Kidney epithelial cell (primary cell): ENCODE results near the gene KBTBD7. TPM values are rescaled to one million over a fixed set of nuclear protein-coding genes. Genes with fewer than 3 reads are reported as not detected.

ENCODE experiments used
- DNase-seq: peaks from one replicate; pipeline ENCODE4 v3.0.0-alpha.2; 2010; ENCODE audit warnings: low read depth
- H3K27me3 ChIP-seq: 2 replicates; pipeline ENCODE4 v1.6.0; 2011; ENCODE audit warnings: low read length; ENCODE audit not compliant: control insufficient read depth, insufficient read depth
- H3K36me3 ChIP-seq: 2 replicates; pipeline ENCODE4 v1.5.1; 2011; ENCODE audit warnings: low read length; ENCODE audit not compliant: control insufficient read depth, insufficient read depth
- H3K4me3 ChIP-seq: 2 replicates; pipeline ENCODE4 v1.5.1; 2011; ENCODE audit warnings: low read depth, mild to moderate bottlenecking, control low read depth, low read length
- total RNA-seq: library from RNA; depleted of rRNA; stranded (reverse); fragments of >200 nt; gene quantifications from 2 replicates; pipeline ENCODE4 v1.2.3, GENCODE V29; 2015
- TF ChIP-seq, protein P1 (sequence below): IDR thresholded peaks from 2 replicates; pipeline ENCODE4 v1.5.1; 2011; ENCODE audit warnings: mild to moderate bottlenecking, moderate library complexity, low read length, control low read depth, inconsistent platforms; ENCODE audit not compliant: insufficient read depth, poor library complexity, severe bottlenecking

The KBTBD7 gene
- total RNA-seq, 1 donor from 2014 or later, result 3.3 TPM

DNA sequence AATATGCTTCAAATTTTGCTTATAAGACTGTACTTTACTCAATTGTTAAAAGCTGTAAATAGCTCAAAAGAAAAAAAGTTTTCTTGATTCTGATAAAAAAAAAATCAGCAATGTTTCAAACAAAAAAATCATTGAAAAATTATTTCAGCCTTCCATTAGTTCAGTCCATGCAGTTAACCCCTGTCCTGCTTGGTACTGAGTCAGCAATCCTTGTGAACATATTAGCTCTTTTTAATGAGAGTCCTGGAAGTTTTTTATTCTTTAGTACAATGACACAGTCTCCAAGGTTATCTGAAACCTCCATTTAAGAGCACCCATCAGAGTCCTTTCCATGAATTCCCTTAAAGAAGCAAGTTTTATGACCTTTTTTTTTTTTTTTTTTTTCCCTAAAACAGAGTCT, 40.3 kb downstream of the KBTBD7 start:
- Histone ChIP-seq H3K36me3 (no peaks in the 10 kb centered on the region), H3K4me3 (no peak overlapping the region), H3K27me3 (no peaks in the 10 kb centered on the region)
- TF ChIP-seq, protein P1, sequence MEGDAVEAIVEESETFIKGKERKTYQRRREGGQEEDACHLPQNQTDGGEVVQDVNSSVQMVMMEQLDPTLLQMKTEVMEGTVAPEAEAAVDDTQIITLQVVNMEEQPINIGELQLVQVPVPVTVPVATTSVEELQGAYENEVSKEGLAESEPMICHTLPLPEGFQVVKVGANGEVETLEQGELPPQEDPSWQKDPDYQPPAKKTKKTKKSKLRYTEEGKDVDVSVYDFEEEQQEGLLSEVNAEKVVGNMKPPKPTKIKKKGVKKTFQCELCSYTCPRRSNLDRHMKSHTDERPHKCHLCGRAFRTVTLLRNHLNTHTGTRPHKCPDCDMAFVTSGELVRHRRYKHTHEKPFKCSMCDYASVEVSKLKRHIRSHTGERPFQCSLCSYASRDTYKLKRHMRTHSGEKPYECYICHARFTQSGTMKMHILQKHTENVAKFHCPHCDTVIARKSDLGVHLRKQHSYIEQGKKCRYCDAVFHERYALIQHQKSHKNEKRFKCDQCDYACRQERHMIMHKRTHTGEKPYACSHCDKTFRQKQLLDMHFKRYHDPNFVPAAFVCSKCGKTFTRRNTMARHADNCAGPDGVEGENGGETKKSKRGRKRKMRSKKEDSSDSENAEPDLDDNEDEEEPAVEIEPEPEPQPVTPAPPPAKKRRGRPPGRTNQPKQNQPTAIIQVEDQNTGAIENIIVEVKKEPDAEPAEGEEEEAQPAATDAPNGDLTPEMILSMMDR, result no peak
- DNase-seq, result no peak

DNA sequence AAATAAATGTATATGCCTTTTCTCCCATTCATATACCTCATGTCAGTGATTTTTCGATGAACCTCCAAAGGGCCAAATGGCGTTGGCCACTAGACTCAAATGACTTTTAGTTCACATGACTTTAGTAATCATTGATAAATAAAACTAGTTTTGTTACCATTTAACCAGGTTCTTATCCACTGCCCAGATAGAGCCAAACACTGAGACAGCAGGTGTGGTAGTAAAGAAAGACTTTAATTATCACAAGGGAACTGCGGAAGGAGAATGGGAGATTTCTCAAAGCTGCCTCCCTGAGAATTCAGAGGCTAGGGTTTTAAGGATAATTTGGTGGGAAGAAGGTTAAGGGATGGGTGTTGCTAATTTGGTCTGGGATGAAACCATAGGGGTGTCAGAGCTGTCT, 42.4 kb downstream of the KBTBD7 start:
- TF ChIP-seq, protein P1, result no peak
- no peak for DNase-seq
- H3K27me3 ChIP-seq, result no peaks in the 10 kb centered on the region
- H3K4me3 ChIP-seq, result no peak overlapping the region
- H3K36me3 ChIP-seq, result no peaks in the 10 kb centered on the region

DNA sequence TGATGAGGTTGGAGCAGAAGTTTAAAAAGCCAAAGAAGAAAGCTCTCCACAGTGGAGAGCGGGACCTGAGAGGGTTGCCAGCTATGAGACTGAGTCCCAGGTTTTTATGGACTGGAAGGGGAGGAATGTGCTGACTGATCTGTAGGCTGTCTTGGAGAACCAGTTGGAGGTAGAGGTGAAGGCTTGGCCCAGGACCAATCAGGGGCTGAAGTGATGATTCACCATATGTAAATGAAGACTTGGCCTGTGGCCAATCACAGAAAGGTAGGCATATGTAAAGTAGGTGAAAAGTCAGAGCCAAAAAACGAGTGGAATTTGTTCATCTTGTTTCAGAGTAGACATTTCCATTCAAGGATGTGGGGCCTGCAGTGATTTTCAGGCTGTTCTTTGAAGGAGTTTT, 44.3 kb downstream of the KBTBD7 start:
- Histone ChIP-seq H3K4me3 (no peak overlapping the region), H3K36me3 (no peaks in the 10 kb centered on the region), H3K27me3 (no peaks in the 10 kb centered on the region)
- no peak for DNase-seq
- TF ChIP-seq, protein P1, result no peak

- Histone ChIP-seq H3K36me3 (no peaks in the 10 kb centered on the region), H3K27me3 (no peaks in the 10 kb centered on the region), H3K4me3 (no peak overlapping the region)
- DNase-seq, result no peak
- TF ChIP-seq, protein P1, result no peak
Observed at GRCh38 chr13:41148419-41149283, 45.7 kb downstream of the KBTBD7 start.

DNA sequence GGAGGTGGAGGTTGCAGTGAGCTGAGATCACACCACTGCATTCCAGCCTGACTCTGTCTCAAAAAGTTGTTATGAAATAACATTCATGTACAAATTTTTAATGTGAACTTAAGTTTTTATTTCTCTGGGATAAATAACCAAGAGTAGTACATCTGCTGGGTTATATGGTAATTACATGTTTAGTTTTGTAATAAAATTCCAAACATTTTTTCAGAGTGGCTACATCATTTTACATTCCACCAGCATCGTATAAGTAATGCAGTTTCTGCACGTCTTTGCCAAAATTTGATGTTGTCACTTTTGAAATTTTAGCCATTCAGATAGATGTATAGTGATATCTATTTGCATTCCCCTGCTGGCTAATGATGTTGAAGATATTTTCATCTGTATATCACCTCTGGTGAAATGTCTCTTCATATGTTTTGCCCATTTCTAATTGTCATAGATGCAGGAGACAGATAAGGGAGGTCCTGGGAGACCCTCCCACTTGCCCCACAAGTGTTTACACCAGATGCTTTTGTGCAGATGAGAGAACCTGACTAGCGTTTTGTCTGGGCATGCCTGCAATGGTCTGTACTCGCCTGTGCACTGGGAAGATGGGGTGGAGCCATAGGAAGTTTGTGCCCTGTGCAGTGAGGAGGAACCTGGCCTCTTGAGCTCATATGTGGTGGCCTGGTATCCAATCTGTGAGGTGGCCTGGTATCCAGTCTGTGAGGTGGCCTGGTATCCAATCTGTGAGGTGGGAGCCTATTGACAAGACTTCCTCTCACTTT, 49.0 kb downstream of the KBTBD7 start:
- no peak overlapping the region for H3K4me3 ChIP-seq
- DNase-seq, result no peak
- no peaks in the 10 kb centered on the region for H3K36me3 ChIP-seq
- TF ChIP-seq, protein P1, result no peak
- H3K27me3 ChIP-seq, result no peaks in the 10 kb centered on the region
